Endothelial cell of umbilical vein (primary cell): ENCODE data around the gene WDR5. TPM values are rescaled to one million over a fixed set of nuclear protein-coding genes. Genes with fewer than 3 reads are reported as not detected.

Experiments used
- BruUV-seq: library from RNA; stranded (reverse); fragments of 400-500 nt; replicated peaks from 2 replicates; lab custom pipeline; 2021; lab: Mats Ljungman, UMichigan
- CTCF ChIA-PET: fragments of 300-600, 350-600 bp; sonication (Branson Sonifier 250); formaldehyde crosslinking; loops from one replicate; lab custom pipeline; 2021; ENCODE audit warnings: antibody characterized with exemption, inconsistent platforms; lab: Charles Lee
- POLR2A ChIA-PET: fragments of 300-600, 350-600 bp; sonication (Branson Sonifier 250); formaldehyde crosslinking; loops from one replicate; lab custom pipeline; 2021; ENCODE audit warnings: antibody characterized with exemption, inconsistent platforms; lab: Charles Lee
- DNase-seq: peaks from one replicate; pipeline ENCODE4 v3.0.0-alpha.2; 2011; ENCODE audit warnings: low read depth, low spot score
- FAIRE-seq: peaks from 2 replicates; lab custom pipeline; 2011; peaks lifted over from hg19 to GRCh38; lab: Jason Lieb, UNC
- H2AFZ ChIP-seq: 2 replicates; pipeline ENCODE4 v1.6.0; 2012; ENCODE audit warnings: low read depth, low read length, control low read depth, inconsistent platforms
- H3K27ac ChIP-seq: 2 replicates; pipeline ENCODE4 v1.5.1; 2011; ENCODE audit warnings: low read depth, mild to moderate bottlenecking, control low read depth, low read length, moderate library complexity; ENCODE audit not compliant: insufficient read depth
- H3K27me3 ChIP-seq, 2 experiments: 2 replicates each; pipeline versions ENCODE4 v1.6.0 to v1.6.1; 2011; ENCODE audit warnings: low read length in 2 of 2, mixed read lengths in 1 of 2; ENCODE audit not compliant: control insufficient read depth in 2 of 2, insufficient read depth in 2 of 2
- H3K36me3 ChIP-seq, 2 experiments: 2 replicates in 1 of 2; 3 replicates in 1 of 2; pipeline ENCODE4 v1.5.1; 2011; ENCODE audit warnings: low read length in 2 of 2, mild to moderate bottlenecking in 1 of 2, moderate library complexity in 1 of 2; ENCODE audit not compliant: control insufficient read depth in 2 of 2, insufficient read depth in 2 of 2; ENCODE audit errors: extremely low read depth in 1 of 2
- H3K4me1 ChIP-seq: 3 replicates; pipeline ENCODE4 v1.5.1; 2011; ENCODE audit warnings: mild to moderate bottlenecking, low read length; ENCODE audit not compliant: control insufficient read depth, insufficient read depth; ENCODE audit errors: extremely low read depth
- H3K4me2 ChIP-seq: 2 replicates; pipeline ENCODE4 v1.6.1; 2011; ENCODE audit warnings: low read length, control low read depth, mixed read lengths; ENCODE audit not compliant: insufficient read depth
- H3K4me3 ChIP-seq, 3 experiments: fragments of 200-600 bp in 1 of 3; sonication (generic), shearing (Covaris generic) in 1 of 3; replicated peaks in 1 of 3; 2 replicates each; pipeline ENCODE4 v1.5.1; 2011 to 2016; ENCODE audit warnings: control low read depth in 3 of 3, low read length in 3 of 3, mild to moderate bottlenecking in 2 of 3, inconsistent platforms in 1 of 3, low read depth in 1 of 3, moderate library complexity in 1 of 3; ENCODE audit not compliant: insufficient read depth in 1 of 3
- H3K79me2 ChIP-seq: 2 replicates; pipeline ENCODE4 v1.6.0; 2012; ENCODE audit warnings: low read length, inconsistent platforms; ENCODE audit not compliant: control insufficient read depth, insufficient read depth
- H3K9ac ChIP-seq: replicated peaks from 2 replicates; pipeline ENCODE3; 2011; ENCODE audit warnings: low read length, control low read depth; ENCODE audit not compliant: insufficient read depth; ENCODE audit errors: extremely low read depth
- H3K9me1 ChIP-seq: replicated peaks from 3 replicates; pipeline ENCODE4 v1.6.0; 2011; ENCODE audit warnings: mild to moderate bottlenecking, low read length; ENCODE audit not compliant: control insufficient read depth, insufficient read depth; ENCODE audit errors: extremely low read depth
- H3K9me3 ChIP-seq: replicated peaks from 2 replicates; pipeline ENCODE4 v1.5.1; 2012; ENCODE audit warnings: low read length, inconsistent platforms; ENCODE audit not compliant: control insufficient read depth, insufficient read depth
- H4K20me1 ChIP-seq: replicated peaks from 2 replicates; pipeline ENCODE3; 2011; ENCODE audit warnings: mild to moderate bottlenecking, low read length; ENCODE audit not compliant: control insufficient read depth, insufficient read depth; ENCODE audit errors: extremely low read depth
- EZH2 ChIP-seq: IDR thresholded peaks from 2 replicates; pipeline ENCODE4 v1.6.1; 2012; ENCODE audit warnings: borderline replicate concordance, low read depth, mild to moderate bottlenecking, moderate library complexity, low read length, inconsistent platforms; ENCODE audit not compliant: severe bottlenecking
- FOS ChIP-seq: IDR thresholded peaks from 2 replicates; pipeline ENCODE4 v1.6.1; 2011; ENCODE audit warnings: mild to moderate bottlenecking, low read length, moderate library complexity, borderline replicate concordance; ENCODE audit not compliant: insufficient read depth
- GATA2 ChIP-seq: IDR thresholded peaks from 2 replicates; pipeline ENCODE4 v1.7.0; 2011; ENCODE audit warnings: low read depth, mild to moderate bottlenecking, moderate library complexity, mixed read lengths, low read length; ENCODE audit not compliant: insufficient read length, insufficient read depth
- JUN ChIP-seq: IDR thresholded peaks from 2 replicates; pipeline ENCODE4 v1.6.1; 2011; ENCODE audit warnings: borderline replicate concordance, low read depth; ENCODE audit not compliant: insufficient read length, insufficient read depth
- MYC ChIP-seq: IDR thresholded peaks from one replicate; pipeline ENCODE4 v1.6.1; 2011; ENCODE audit warnings: mild to moderate bottlenecking, low read depth, low read length
- POLR2A ChIP-seq: IDR thresholded peaks from 2 replicates; pipeline ENCODE4 v1.6.1; 2012; ENCODE audit warnings: low read depth, mild to moderate bottlenecking, control low read depth, low read length
- POLR2AphosphoS5 ChIP-seq: IDR thresholded peaks from 2 replicates; pipeline ENCODE4 v1.6.1; 2012; ENCODE audit warnings: low read depth, mild to moderate bottlenecking, control low read depth, low read length, moderate library complexity; ENCODE audit not compliant: insufficient read depth
- dilution Hi-C: fragments of 300-500 bp; cut with MboI; formaldehyde crosslinking; loops from one replicate; pipeline ENCODE4 v1.15.0; 2019; ENCODE audit warnings: low sequenced_read_pairs; ENCODE audit not compliant: extremely low pct_ligation_motif_present
- intact Hi-C: fragments of 100-400 bp; cut with micrococcal nuclease; formaldehyde crosslinking; loops from one replicate; pipeline ENCODE4 v1.10.0; 2022
- polyA plus RNA-seq, 4 experiments: library from polyadenylated mRNA; depleted of rRNA in 3 of 4; stranded (reverse) in 3 of 4; unstranded in 1 of 4; fragments of >200 nt; gene quantifications; 2 replicates each; pipeline versions ENCODE4 v1.2.1 to v1.2.3, GENCODE V29; 2011 to 2012; ENCODE audit warnings: missing spikeins in 1 of 4
- total RNA-seq: library from RNA; stranded (reverse); gene quantifications from 2 replicates; pipeline ENCODE4 v1.2.3, GENCODE V29; 2021
- TF ChIP-seq, protein P1 (sequence below): IDR thresholded peaks from 2 replicates; pipeline ENCODE4 v1.6.1; 2011; ENCODE audit not compliant: insufficient read depth, insufficient read length
- TF ChIP-seq, protein P2 (sequence below), 2 donors: IDR thresholded peaks; 1 replicate in 1 of 2; 2 replicates in 1 of 2; pipeline ENCODE4 v1.5.1; 2011; ENCODE audit warnings: low read length in 2 of 2, mild to moderate bottlenecking in 2 of 2, moderate library complexity in 2 of 2, control low read depth in 1 of 2, inconsistent platforms in 1 of 2, low read depth in 1 of 2; ENCODE audit not compliant: insufficient read depth in 1 of 2; ENCODE audit errors: extremely low read depth in 1 of 2

WDR5 gene
- total and polyA plus RNA-seq, 2 donors (not counting 3 experiments of a cell fraction or from before 2014, with no cell fraction given): 32.1 to 42.5 TPM

DNA sequence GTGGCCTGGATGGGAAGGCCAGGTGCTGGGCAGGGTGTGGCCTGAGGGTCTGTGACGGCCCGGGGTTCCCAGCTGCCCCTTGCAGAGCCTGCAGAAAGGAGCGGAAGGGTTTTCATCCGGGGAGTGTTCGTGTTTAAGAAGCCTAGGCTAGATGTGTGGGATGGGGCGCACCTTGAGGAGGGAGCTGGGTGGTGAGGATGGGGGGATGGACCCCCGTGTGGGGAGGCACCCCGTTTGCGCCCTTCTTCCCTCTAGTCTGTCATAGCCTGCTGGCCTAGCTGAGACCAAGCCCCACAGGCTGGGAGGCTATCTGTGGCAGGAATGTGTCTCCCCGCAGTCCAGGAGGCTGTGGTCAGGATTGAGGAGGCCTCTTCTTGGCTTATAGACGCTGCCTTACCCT is 16.6 kb downstream of the WDR5 start:
- BruUV-seq: no TSS peak
- no peak for FAIRE-seq
- H3K4me1 ChIP-seq: no peaks in the 10 kb centered on the region
- no peak for TF ChIP-seq JUN
- TF ChIP-seq GATA2: no peak
- no peak for TF ChIP-seq POLR2AphosphoS5
- H3K4me2 ChIP-seq: no peak overlapping the region
- no peak overlapping the region for H2AFZ ChIP-seq
- H3K79me2 ChIP-seq: no peaks in the 10 kb centered on the region
- H3K9ac ChIP-seq: no peak overlapping the region
- H3K4me3 ChIP-seq: no peak overlapping the region
- no peaks in the 10 kb centered on the region for H3K9me1 ChIP-seq
- H3K27ac ChIP-seq: no peak overlapping the region
- peaks cover 22 to 65% of the 10 kb centered on the region in 2 experiments for H3K36me3 ChIP-seq
- H3K27me3 ChIP-seq: no peaks in the 10 kb centered on the region
- dilution Hi-C loops: no loop called here
- intact Hi-C loops: no loop called here
- ChIA-PET POLR2A (no interaction called here), CTCF (no interaction called here)
- H4K20me1 ChIP-seq: no peaks in the 10 kb centered on the region
- no peak for DNase-seq
- no peaks in the 10 kb centered on the region for H3K9me3 ChIP-seq

DNA sequence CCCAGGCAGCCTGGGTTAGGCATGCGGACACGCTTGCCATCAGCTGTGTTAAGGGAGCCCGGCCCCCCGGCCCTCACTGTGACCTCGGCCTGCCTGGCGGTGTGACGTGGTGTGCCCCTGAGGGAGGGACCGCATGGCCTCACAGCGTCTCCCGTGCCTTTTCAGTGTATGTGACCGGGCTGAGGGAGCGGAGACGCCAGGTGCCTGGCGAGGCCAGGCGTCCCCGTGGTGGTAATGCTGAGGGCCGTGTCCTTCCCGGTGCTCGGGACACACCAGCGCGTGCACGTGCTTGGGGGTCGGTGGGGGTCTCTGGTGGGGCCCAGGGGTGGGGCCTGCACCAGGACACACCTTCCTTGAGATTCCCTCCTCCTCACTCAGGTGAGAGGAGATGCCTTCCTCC is 17.6 kb downstream of the WDR5 start:
- Histone ChIP-seq H3K36me3 (peaks cover 28 to 65% of the 10 kb centered on the region in 2 experiments), H3K9ac (no peak overlapping the region)
- no peak for FAIRE-seq

More for the DNA sequence above, 17.6 kb downstream of the WDR5 start:
- Histone ChIP-seq H2AFZ (no peak overlapping the region), H3K4me1 (no peaks in the 10 kb centered on the region), H3K9me1 (no peaks in the 10 kb centered on the region), H4K20me1 (no peaks in the 10 kb centered on the region), H3K27ac (no peak overlapping the region), H3K4me3 (no peak overlapping the region), H3K27me3 (no peaks in the 10 kb centered on the region), H3K9me3 (no peaks in the 10 kb centered on the region), H3K79me2 (no peaks in the 10 kb centered on the region), H3K4me2 (no peak overlapping the region)
- intact Hi-C loops (no loop called here), dilution Hi-C loops (no loop called here)
- no TSS peak for BruUV-seq
- POLR2A ChIA-PET: no interaction called here
- CTCF ChIA-PET: no interaction called here
- no peak for DNase-seq
- no peak for TF ChIP-seq EZH2
- TF ChIP-seq MYC: no peak
- no peak for TF ChIP-seq FOS
- TF ChIP-seq POLR2AphosphoS5: no peak
- no peak for TF ChIP-seq GATA2
- TF ChIP-seq, protein P1, sequence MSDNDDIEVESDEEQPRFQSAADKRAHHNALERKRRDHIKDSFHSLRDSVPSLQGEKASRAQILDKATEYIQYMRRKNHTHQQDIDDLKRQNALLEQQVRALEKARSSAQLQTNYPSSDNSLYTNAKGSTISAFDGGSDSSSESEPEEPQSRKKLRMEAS: no peak
- TF ChIP-seq, protein P2, sequence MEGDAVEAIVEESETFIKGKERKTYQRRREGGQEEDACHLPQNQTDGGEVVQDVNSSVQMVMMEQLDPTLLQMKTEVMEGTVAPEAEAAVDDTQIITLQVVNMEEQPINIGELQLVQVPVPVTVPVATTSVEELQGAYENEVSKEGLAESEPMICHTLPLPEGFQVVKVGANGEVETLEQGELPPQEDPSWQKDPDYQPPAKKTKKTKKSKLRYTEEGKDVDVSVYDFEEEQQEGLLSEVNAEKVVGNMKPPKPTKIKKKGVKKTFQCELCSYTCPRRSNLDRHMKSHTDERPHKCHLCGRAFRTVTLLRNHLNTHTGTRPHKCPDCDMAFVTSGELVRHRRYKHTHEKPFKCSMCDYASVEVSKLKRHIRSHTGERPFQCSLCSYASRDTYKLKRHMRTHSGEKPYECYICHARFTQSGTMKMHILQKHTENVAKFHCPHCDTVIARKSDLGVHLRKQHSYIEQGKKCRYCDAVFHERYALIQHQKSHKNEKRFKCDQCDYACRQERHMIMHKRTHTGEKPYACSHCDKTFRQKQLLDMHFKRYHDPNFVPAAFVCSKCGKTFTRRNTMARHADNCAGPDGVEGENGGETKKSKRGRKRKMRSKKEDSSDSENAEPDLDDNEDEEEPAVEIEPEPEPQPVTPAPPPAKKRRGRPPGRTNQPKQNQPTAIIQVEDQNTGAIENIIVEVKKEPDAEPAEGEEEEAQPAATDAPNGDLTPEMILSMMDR (IDR thresholded peaks at IDR 0.05; ENCODE audit: extremely low read depth in 1 of 2, insufficient read depth in 1 of 2, low read depth in 1 of 2, low read length in 2 of 2): no peak
- TF ChIP-seq POLR2A: no peak
- no peak for TF ChIP-seq JUN
